Duodenal mucosa (tissue), 2 donors: ENCODE results near the gene C17orf75.
"Not testable (repeated sequence)": the region's sequence is repeated elsewhere in the genome, so short reads cannot be mapped to it uniquely, and the experiment has no call there.

Experiments used
- H3K27ac ChIP-seq: one replicate; pipeline ENCODE4 v1.7.0; 2013; ENCODE audit warnings: low read depth, low read length
- H3K27me3 ChIP-seq, 2 donors: one replicate each; pipeline ENCODE4 v1.7.0; 2013; ENCODE audit warnings: low read length in 2 of 2, control low read depth in 1 of 2; ENCODE audit not compliant: insufficient read depth in 2 of 2, control insufficient read depth in 1 of 2
- H3K36me3 ChIP-seq, 2 donors: one replicate each; pipeline ENCODE4 v1.7.0; 2013; ENCODE audit warnings: low read length in 2 of 2, control low read depth in 1 of 2; ENCODE audit not compliant: insufficient read depth in 2 of 2, control insufficient read depth in 1 of 2
- H3K4me1 ChIP-seq, 2 donors: one replicate each; pipeline ENCODE4 v1.7.0; 2013; ENCODE audit warnings: low read length in 2 of 2, control low read depth in 1 of 2; ENCODE audit not compliant: insufficient read depth in 2 of 2, control insufficient read depth in 1 of 2
- H3K4me3 ChIP-seq, 2 donors: one replicate each; pipeline ENCODE4 v1.7.0; 2013; ENCODE audit warnings: low read length in 2 of 2, low read depth in 1 of 2
- H3K9ac ChIP-seq, 2 donors: one replicate each; pipeline ENCODE4 v1.7.0; 2013; ENCODE audit warnings: low read length in 2 of 2, low read depth in 1 of 2
- H3K9me3 ChIP-seq, 2 donors: one replicate each; pipeline ENCODE4 v1.7.0; 2013; ENCODE audit warnings: low read length in 2 of 2, control low read depth in 1 of 2; ENCODE audit not compliant: control insufficient read depth in 1 of 2

C17orf75 gene

GRCh38 chr17:32361270-32361669 lies 19.3 kb upstream of the C17orf75 start:
- Histone ChIP-seq H3K36me3 (peaks cover 44 to 91% of the 10 kb centered on the region in 2 donors), H3K4me3 (no peak overlapping the region), H3K9me3 (no peaks in the 10 kb centered on the region), H3K27ac (no peak overlapping the region), H3K9ac (no peak overlapping the region), H3K27me3 (no peaks in the 10 kb centered on the region), H3K4me1 (peaks cover 0 to 3% of the 10 kb centered on the region in 2 donors)

DNA sequence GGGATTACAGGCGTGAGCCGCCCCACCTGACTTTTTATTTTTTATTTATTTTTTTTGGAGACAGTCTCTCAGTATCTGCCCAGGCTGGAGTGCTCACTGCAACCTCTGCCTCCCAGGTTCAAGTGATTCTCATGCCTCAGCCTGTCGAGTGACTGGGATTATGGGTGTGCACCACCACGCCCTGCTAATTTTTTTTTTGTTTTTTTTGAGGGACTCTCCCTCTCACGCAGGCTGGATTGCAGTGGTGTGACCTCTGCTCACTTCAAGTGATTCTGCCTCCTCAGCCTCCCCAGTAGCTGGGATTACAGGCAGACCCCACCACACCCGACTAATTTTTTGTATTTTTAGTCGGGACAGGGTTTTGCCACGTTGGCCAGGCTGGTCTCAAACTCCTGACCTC lies 15.6 kb upstream of the C17orf75 start:
- Histone ChIP-seq H3K9me3 (no peaks in the 10 kb centered on the region), H3K9ac (no peak overlapping the region), H3K36me3 (peaks cover 41 to 84% of the 10 kb centered on the region in 2 donors), H3K27me3 (no peaks in the 10 kb centered on the region), H3K27ac (no peak overlapping the region), H3K4me3 (no peak overlapping the region), H3K4me1 (peaks cover 31 to 33% of the 10 kb centered on the region in 2 donors)

- Histone ChIP-seq H3K27ac (no peak overlapping the region), H3K27me3 (no peaks in the 10 kb centered on the region), H3K4me3 (no peak overlapping the region), H3K9me3 (no peaks in the 10 kb centered on the region), H3K36me3 (peaks cover 39 to 78% of the 10 kb centered on the region in 2 donors), H3K9ac (no peak overlapping the region), H3K4me1 (peaks cover 36 to 40% of the 10 kb centered on the region in 2 donors)
Observed at GRCh38 chr17:32356750-32357149, 14.8 kb upstream of the C17orf75 start.

DNA sequence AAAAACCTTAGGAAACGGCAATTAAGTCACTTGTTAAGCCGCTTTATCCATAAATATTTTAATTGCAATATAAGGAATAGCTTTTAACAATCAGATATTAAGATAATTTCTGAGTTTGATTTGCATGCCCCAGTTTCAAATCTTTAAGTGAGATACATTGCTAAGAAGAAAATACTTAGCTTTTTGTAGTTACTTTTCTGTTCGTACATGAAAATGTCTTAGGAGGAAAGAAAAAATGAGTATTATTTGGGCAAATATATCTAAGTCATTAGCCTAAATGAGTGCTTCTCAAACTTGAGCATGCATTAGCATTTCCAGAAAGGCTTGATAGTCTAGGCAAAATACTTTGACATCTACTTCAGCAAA lies 14.4 kb upstream of the C17orf75 start:
- Histone ChIP-seq H3K9ac (no peak overlapping the region), H3K36me3 (peaks cover 36 to 75% of the 10 kb centered on the region in 2 donors), H3K4me3 (no peak overlapping the region), H3K4me1 (peaks cover 39 to 43% of the 10 kb centered on the region in 2 donors), H3K9me3 (no peaks in the 10 kb centered on the region), H3K27me3 (no peaks in the 10 kb centered on the region), H3K27ac (no peak overlapping the region)

DNA sequence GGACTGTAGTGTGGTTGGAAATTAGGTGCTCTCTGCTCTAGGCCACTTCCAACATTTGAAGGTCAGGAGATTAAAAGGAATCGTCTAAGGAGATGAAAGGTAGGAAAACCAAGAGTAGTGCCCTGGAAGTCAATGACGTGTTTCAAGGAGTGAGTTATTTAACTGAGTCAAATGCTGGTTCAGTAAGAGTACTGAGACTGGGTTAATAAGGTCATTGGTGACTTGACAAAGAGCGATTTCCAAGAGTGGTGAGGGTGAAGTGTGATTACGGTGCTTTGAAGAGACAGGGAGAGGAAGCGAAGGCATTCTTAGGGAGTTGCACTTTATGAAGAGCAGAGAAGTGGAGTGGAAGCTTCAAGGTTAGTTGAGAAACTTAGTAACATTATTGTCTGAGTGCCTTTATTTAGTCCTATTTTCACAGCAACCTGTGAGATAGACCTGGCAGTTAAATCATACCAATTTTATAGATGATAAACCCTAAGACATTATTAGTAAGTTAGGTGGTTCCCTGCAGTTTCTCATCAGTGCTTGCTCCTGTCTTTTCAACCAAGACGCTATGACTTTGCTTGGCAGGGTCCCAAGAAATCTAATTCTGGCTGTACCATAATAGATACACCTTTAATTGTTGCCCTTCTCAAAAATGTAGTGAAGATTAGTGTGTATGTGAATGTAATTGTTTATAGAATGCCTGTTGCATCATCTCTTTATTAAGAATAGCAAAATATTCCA lies 13.8 kb upstream of the C17orf75 start:
- H3K9ac ChIP-seq = no peak overlapping the region
- no peaks in the 10 kb centered on the region for H3K27me3 ChIP-seq
- peaks cover 31 to 69% of the 10 kb centered on the region in 2 donors for H3K36me3 ChIP-seq
- peaks cover 39 to 43% of the 10 kb centered on the region in 2 donors for H3K4me1 ChIP-seq
- H3K4me3 ChIP-seq = no peak overlapping the region
- no peaks in the 10 kb centered on the region for H3K9me3 ChIP-seq
- H3K27ac ChIP-seq = no peak overlapping the region

- Histone ChIP-seq H3K36me3 (peaks cover 19 to 41% of the 10 kb centered on the region in 2 donors), H3K4me3 (peak overlapping the region; percentile 98 to 100), H3K4me1 (peaks cover 49 to 50% of the 10 kb centered on the region in 2 donors)
- H3K9me3 ChIP-seq, H3K27ac ChIP-seq, H3K27me3 ChIP-seq, H3K9ac ChIP-seq: not testable (repeated sequence)
Observed at GRCh38 chr17:32352734-32353133, 10.8 kb upstream of the C17orf75 start.

DNA sequence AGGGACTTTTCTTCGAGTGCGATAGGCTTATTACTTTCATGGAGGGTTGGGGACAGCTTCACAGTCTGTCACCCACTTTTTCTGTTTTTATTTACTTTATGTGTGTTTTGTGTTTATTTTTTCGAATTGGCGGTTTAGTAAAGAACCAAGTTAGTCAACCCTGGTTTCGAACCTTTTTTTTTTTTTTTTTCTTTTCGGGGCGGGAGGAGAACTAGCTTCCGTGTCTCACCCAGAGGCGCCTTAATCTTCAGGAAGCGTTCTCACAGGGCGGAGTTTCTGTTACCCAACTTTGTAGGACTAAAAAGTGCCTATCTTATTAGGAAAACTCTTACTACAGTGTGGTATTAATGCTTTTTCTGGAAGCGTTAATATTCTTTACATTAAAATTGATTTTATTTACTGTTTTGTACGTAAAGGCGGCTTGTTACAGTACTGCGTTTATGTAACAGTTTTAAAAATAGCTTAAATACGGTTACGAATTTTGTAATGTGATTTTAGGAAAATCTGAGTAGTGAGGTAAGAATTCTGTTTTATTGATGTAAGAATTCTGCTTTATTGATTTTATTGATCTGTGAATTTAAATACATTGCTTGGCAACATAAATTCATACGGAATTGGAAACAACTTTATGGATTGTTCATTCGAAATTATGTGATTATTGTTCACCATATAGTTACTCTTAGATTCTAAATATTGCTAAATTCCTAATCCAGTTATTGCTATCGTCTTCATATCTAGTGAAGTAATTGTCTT lies 8.9 kb upstream of the C17orf75 start:
- peaks cover 19 to 26% of the 10 kb centered on the region in 2 donors for H3K36me3 ChIP-seq
- peaks cover 42 to 46% of the 10 kb centered on the region in 2 donors for H3K4me1 ChIP-seq
- no peaks in the 10 kb centered on the region for H3K9me3 ChIP-seq
- no peaks in the 10 kb centered on the region for H3K27me3 ChIP-seq
- peak overlapping the region; percentile 98 to 100 for H3K4me3 ChIP-seq
- peak overlapping the region; percentile 97 for H3K27ac ChIP-seq
- H3K9ac ChIP-seq = peak overlapping the region; percentile 100

- H3K9me3 ChIP-seq = no peaks in the 10 kb centered on the region
- H3K9ac ChIP-seq = peak within 1 kb of the TSS; percentile 100
- H3K36me3 ChIP-seq = peaks cover 11 to 19% of the 10 kb centered on the region in 2 donors
- peak within 1 kb of the TSS; percentile 97 for H3K27ac ChIP-seq
- H3K4me3 ChIP-seq = peak within 1 kb of the TSS; percentile 98 to 100
- peaks cover 34 to 39% of the 10 kb centered on the region in 2 donors for H3K4me1 ChIP-seq
- H3K27me3 ChIP-seq = no peaks in the 10 kb centered on the region
Observed at GRCh38 chr17:32349854-32350665, 8.1 kb upstream of the C17orf75 start, which contains the start of gene ZNF207. ZNF207 (plus strand) TSS chr17:32350157; CDS start chr17:32350286, 129 bp downstream.

DNA sequence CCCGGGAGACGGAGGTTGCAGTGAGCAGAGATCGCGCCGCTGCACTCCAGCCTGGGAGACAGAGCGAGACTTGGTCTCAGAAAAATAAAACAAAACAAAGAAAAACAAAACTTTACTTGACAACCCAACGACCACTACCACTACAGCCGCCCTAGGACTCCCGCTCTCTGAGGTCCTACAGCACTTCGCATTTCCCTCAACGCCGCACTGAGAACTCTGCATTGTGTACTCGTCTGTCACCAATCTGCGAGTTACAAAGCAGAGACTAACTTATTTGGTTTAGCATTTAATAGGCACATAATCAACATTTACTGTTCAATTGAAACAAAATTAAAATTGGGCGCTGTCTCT lies 7.5 kb upstream of the C17orf75 start:
- Histone ChIP-seq H3K4me3 (peak overlapping the region; percentile 98 to 100), H3K9ac (peak overlapping the region; percentile 100), H3K9me3 (no peaks in the 10 kb centered on the region), H3K27ac (peak overlapping the region; percentile 76), H3K36me3 (peaks cover 7 to 13% of the 10 kb centered on the region in 2 donors), H3K27me3 (no peaks in the 10 kb centered on the region), H3K4me1 (peaks cover 28 to 33% of the 10 kb centered on the region in 2 donors)

DNA sequence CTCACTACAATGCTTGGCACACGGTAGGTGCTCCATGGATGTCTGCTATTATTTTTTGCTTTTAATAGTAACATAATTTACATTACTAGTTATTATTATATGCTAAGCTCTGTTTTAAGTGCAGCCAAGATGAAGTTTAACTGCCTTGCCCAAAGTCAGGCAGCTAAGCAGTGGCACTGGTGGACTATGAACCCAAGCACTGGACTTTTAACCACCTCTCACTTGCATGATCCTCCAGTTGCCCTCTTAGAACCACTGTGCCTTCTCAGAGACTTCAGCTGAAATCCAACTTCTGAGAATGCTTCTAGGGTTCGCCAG lies 6.5 kb upstream of the C17orf75 start:
- Histone ChIP-seq H3K27me3 (no peaks in the 10 kb centered on the region), H3K9ac (no peak overlapping the region), H3K36me3 (peaks cover 0 to 4% of the 10 kb centered on the region in 2 donors), H3K9me3 (no peaks in the 10 kb centered on the region), H3K4me3 (peak overlapping the region in 1 of 2 donors; percentile 98), H3K4me1 (peaks cover 21 to 25% of the 10 kb centered on the region in 2 donors), H3K27ac (no peak overlapping the region)
